PC-3 (cell line): ENCODE results near the gene PIGH.

Source experiments
- EZH2 ChIP-seq: fragments of 300-600 bp; sonication (generic); IDR thresholded peaks from one replicate; pipeline ENCODE4 v1.6.1; 2017; ENCODE audit warnings: antibody characterized with exemption, mild to moderate bottlenecking, low read length; ENCODE audit not compliant: unreplicated experiment
- EZH2phosphoT487 ChIP-seq: fragments of 300-600 bp; sonication (generic); IDR thresholded peaks from 2 replicates; pipeline ENCODE4 v1.6.1; 2018; ENCODE audit warnings: mild to moderate bottlenecking, antibody characterized with exemption, low read length, borderline replicate concordance

DNA sequence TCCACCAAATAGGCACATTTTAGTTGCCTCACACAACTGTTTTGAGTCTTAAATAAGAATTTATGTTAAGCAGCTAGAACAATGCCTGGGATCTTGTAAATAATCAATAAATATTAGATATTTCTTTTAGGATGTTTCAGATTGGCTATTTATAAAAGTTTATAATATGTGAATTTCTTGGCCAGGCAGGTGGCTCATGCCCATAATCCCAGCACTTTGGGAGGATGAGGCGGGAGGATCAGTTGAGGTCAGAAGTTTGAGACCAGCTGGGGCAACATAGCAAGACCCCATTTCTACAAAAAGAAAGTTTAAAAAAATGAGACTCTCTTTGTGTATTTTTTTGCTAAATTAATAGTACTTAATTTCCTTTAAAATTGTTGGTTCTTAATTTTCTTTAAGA is 41.4 kb upstream of the PIGH start:
- TF ChIP-seq EZH2phosphoT487 (no peak), EZH2 (no peak)
